Nephron (organoid): ENCODE data around the gene IFNA17.

Experiments used
- H3K27ac Mint-ChIP-seq, 3 experiments: 2 replicates each; pipeline ENCODE4 v1.8.0; 2020; ENCODE audit warnings: mixed read lengths in 3 of 3, mild to moderate bottlenecking in 2 of 3, moderate library complexity in 1 of 3
- H3K27me3 Mint-ChIP-seq: 2 replicates; pipeline ENCODE4 v1.8.0; 2021; ENCODE audit warnings: low read depth, mild to moderate bottlenecking, moderate library complexity, mixed read lengths
- H3K36me3 Mint-ChIP-seq: 2 replicates; pipeline ENCODE4 v1.8.0; 2020; ENCODE audit warnings: low read depth, mixed read lengths
- H3K4me1 Mint-ChIP-seq: 2 replicates; pipeline ENCODE4 v1.8.0; 2020; ENCODE audit warnings: mixed read lengths
- H3K4me3 Mint-ChIP-seq, 3 experiments: 2 replicates each; pipeline ENCODE4 v1.8.0; 2020; ENCODE audit warnings: mild to moderate bottlenecking in 3 of 3, mixed read lengths in 3 of 3, moderate library complexity in 2 of 3
- H3K9me3 Mint-ChIP-seq: 2 replicates; pipeline ENCODE4 v1.8.0; 2020; ENCODE audit warnings: mixed read lengths
- CTCF ChIP-seq, 3 experiments: fragments of 200-600 bp; sonication (generic); IDR thresholded peaks; one replicate each; pipeline ENCODE4 v1.5.0; 2021; ENCODE audit warnings: antibody characterized with exemption in 3 of 3; ENCODE audit not compliant: unreplicated experiment in 3 of 3

The IFNA17 gene

GRCh38 chr9:21228122-21228521 lies at the start of gene IFNA17:
Gene IFNA17, minus strand, starts transcription at chr9:21228222. Its CDS starts 49 bp downstream, at chr9:21228173.
- Mint-ChIP-seq H3K27me3 (no peaks in the 10 kb centered on the region), H3K4me1 (no peaks in the 10 kb centered on the region), H3K9me3 (no peaks in the 10 kb centered on the region), H3K27ac (no peak within 1 kb of the TSS), H3K36me3 (no peaks in the 10 kb centered on the region), H3K4me3 (no peak within 1 kb of the TSS)
- no peak for TF ChIP-seq CTCF (IDR thresholded peaks at IDR 0.05; ENCODE audit: unreplicated experiment in 3 of 3)

GRCh38 chr9:21268347-21268657 lies 40.3 kb upstream of the IFNA17 start:
- peaks cover 8% of the 10 kb centered on the region for H3K4me1 Mint-ChIP-seq
- no peaks in the 10 kb centered on the region for H3K36me3 Mint-ChIP-seq
- no peak overlapping the region for H3K27ac Mint-ChIP-seq
- peaks cover 29% of the 10 kb centered on the region for H3K27me3 Mint-ChIP-seq
- no peak for TF ChIP-seq CTCF (IDR thresholded peaks at IDR 0.05; ENCODE audit: unreplicated experiment in 3 of 3)
- peaks cover 12% of the 10 kb centered on the region for H3K9me3 Mint-ChIP-seq
- H3K4me3 Mint-ChIP-seq: no peak overlapping the region

- peaks cover 10% of the 10 kb centered on the region for H3K9me3 Mint-ChIP-seq
- H3K36me3 Mint-ChIP-seq: no peaks in the 10 kb centered on the region
- no peak for TF ChIP-seq CTCF (IDR thresholded peaks at IDR 0.05; ENCODE audit: unreplicated experiment in 3 of 3)
- H3K27me3 Mint-ChIP-seq: peaks cover 30% of the 10 kb centered on the region
- no peak overlapping the region for H3K4me3 Mint-ChIP-seq
- H3K27ac Mint-ChIP-seq: peak overlapping the region in 1 of 3 experiments; percentile 51
- peaks cover 8% of the 10 kb centered on the region for H3K4me1 Mint-ChIP-seq
These were observed 39.7 kb upstream of the IFNA17 start for GRCh38 chr9:21267485-21268346.

- Mint-ChIP-seq H3K9me3 (peaks cover 10% of the 10 kb centered on the region), H3K4me1 (peaks cover 8% of the 10 kb centered on the region), H3K27me3 (peaks cover 35% of the 10 kb centered on the region), H3K36me3 (no peaks in the 10 kb centered on the region), H3K27ac (peak overlapping the region in 1 of 3 experiments; percentile 51), H3K4me3 (no peak overlapping the region)
- TF ChIP-seq CTCF (IDR thresholded peaks at IDR 0.05; ENCODE audit: unreplicated experiment in 3 of 3): no peak
These were observed 38.9 kb upstream of the IFNA17 start for GRCh38 chr9:21266733-21267484.

GRCh38 chr9:21265421-21266189 lies 37.6 kb upstream of the IFNA17 start:
- H3K27ac Mint-ChIP-seq: no peak overlapping the region
- no peak overlapping the region for H3K4me3 Mint-ChIP-seq
- TF ChIP-seq CTCF (IDR thresholded peaks at IDR 0.05; ENCODE audit: unreplicated experiment in 3 of 3): no peak
- H3K27me3 Mint-ChIP-seq: peaks cover 38% of the 10 kb centered on the region
- H3K9me3 Mint-ChIP-seq: peaks cover 2% of the 10 kb centered on the region
- H3K36me3 Mint-ChIP-seq: no peaks in the 10 kb centered on the region
- peaks cover 8% of the 10 kb centered on the region for H3K4me1 Mint-ChIP-seq
